Fibroblast of lung (primary cell): ENCODE results near the gene MCM5. TPM values are rescaled to one million over a fixed set of nuclear protein-coding genes. Genes with fewer than 3 reads are reported as not detected.

Source experiments
- DNase-seq, 2 donors: peaks; one replicate each; pipeline versions ENCODE4 v3.0.0 to v3.0.0-alpha.2; 2010; ENCODE audit warnings: low read depth in 2 of 2
- H2AFZ ChIP-seq: 2 replicates; pipeline ENCODE4 v1.5.1; 2012; ENCODE audit warnings: low read length, control low read depth, inconsistent platforms
- H3K27ac ChIP-seq: 2 replicates; pipeline ENCODE4 v1.5.1; 2011; ENCODE audit warnings: low read length, control low read depth; ENCODE audit not compliant: insufficient read depth
- H3K27me3 ChIP-seq: 2 replicates; pipeline ENCODE4 v1.5.1; 2011; ENCODE audit warnings: mild to moderate bottlenecking, low read length; ENCODE audit not compliant: control insufficient read depth, insufficient read depth
- H3K36me3 ChIP-seq: 2 replicates; pipeline ENCODE4 v1.5.1; 2011; ENCODE audit warnings: low read length; ENCODE audit not compliant: control insufficient read depth, insufficient read depth
- H3K4me1 ChIP-seq: 2 replicates; pipeline ENCODE4 v1.5.1; 2011; ENCODE audit warnings: low read length; ENCODE audit not compliant: control insufficient read depth, insufficient read depth; ENCODE audit errors: extremely low read depth
- H3K4me2 ChIP-seq: 2 replicates; pipeline ENCODE4 v1.5.1; 2011; ENCODE audit warnings: low read length, control low read depth; ENCODE audit not compliant: insufficient read depth; ENCODE audit errors: extremely low read depth
- H3K4me3 ChIP-seq, 4 experiments: fragments of 200-600 bp in 1 of 4; sonication (generic) in 1 of 4; replicated peaks in 1 of 4; 2 replicates each; pipeline ENCODE4 v1.5.1; 2011 to 2016; ENCODE audit warnings: low read length in 4 of 4, low read depth in 3 of 4, mild to moderate bottlenecking in 3 of 4, control low read depth in 2 of 4, inconsistent platforms in 1 of 4, mixed read lengths in 1 of 4; ENCODE audit not compliant: insufficient read depth in 1 of 4; ENCODE audit errors: control extremely low read depth in 1 of 4
- H3K79me2 ChIP-seq: 2 replicates; pipeline ENCODE4 v1.5.1; 2012; ENCODE audit warnings: mild to moderate bottlenecking, low read length, inconsistent platforms; ENCODE audit not compliant: control insufficient read depth, insufficient read depth
- H3K9ac ChIP-seq: 2 replicates; pipeline ENCODE4 v1.5.1; 2011; ENCODE audit warnings: mild to moderate bottlenecking, low read length, control low read depth; ENCODE audit not compliant: insufficient read depth
- H3K9me3 ChIP-seq: 2 replicates; pipeline ENCODE4 v1.5.1; 2012; ENCODE audit warnings: low read depth, low read length; ENCODE audit not compliant: control insufficient read depth, insufficient read depth
- H4K20me1 ChIP-seq: 2 replicates; pipeline ENCODE4 v1.5.1; 2011; ENCODE audit warnings: low read length; ENCODE audit not compliant: control insufficient read depth, insufficient read depth; ENCODE audit errors: extremely low read depth
- CTCF ChIP-seq, 2 donors: IDR thresholded peaks in 1 of 2; conservative IDR thresholded peaks in 1 of 2; 1 replicate in 1 of 2; 2 replicates in 1 of 2; pipeline ENCODE4 v1.5.1; 2011 to 2012; ENCODE audit warnings: low read length in 2 of 2, control low read depth in 1 of 2, inconsistent platforms in 1 of 2, low read depth in 1 of 2, mild to moderate bottlenecking in 1 of 2
- EZH2 ChIP-seq: IDR thresholded peaks from 2 replicates; pipeline ENCODE4 v1.5.1; 2012; ENCODE audit warnings: low read length, control low read depth, mild to moderate bottlenecking; ENCODE audit errors: missing control alignments
- polyA plus RNA-seq, 2 donors: library from polyadenylated mRNA; depleted of rRNA in 1 of 2; stranded (reverse) in 1 of 2; unstranded in 1 of 2; fragments of >200 nt; gene quantifications; 2 replicates each; pipeline ENCODE4 v1.2.1, GENCODE V29; 2011 to 2012; ENCODE audit warnings: missing spikeins in 1 of 2
- total RNA-seq: library from RNA; depleted of rRNA; stranded (reverse); fragments of >200 nt; gene quantifications from 2 replicates; pipeline ENCODE4 v1.2.1, GENCODE V29; 2014

The MCM5 gene
- total and polyA plus RNA-seq, 2 donors (not counting 1 experiment from before 2014, with no cell fraction given) = 13.4 to 21.7 TPM

GRCh38 chr22:35451592-35451991, 51.7 kb downstream of the MCM5 start:
- no peaks in the 10 kb centered on the region for H3K79me2 ChIP-seq
- no peak for TF ChIP-seq CTCF (conservative IDR thresholded peaks at IDR 0.05 in 1 of 2, IDR thresholded peaks at IDR 0.05 in 1 of 2; ENCODE audit: low read depth in 1 of 2, low read length in 2 of 2)
- TF ChIP-seq EZH2 = no peak
- H3K4me2 ChIP-seq = no peak overlapping the region
- DNase-seq = no peak
- H2AFZ ChIP-seq = no peak overlapping the region
- H3K4me3 ChIP-seq = no peak overlapping the region
- peaks cover 9% of the 10 kb centered on the region for H3K27me3 ChIP-seq
- H3K36me3 ChIP-seq = no peaks in the 10 kb centered on the region
- no peak overlapping the region for H3K27ac ChIP-seq
- H4K20me1 ChIP-seq = no peaks in the 10 kb centered on the region
- no peaks in the 10 kb centered on the region for H3K9me3 ChIP-seq
- H3K9ac ChIP-seq = no peak overlapping the region
- H3K4me1 ChIP-seq = no peaks in the 10 kb centered on the region

GRCh38 chr22:35452351-35452781, 52.4 kb downstream of the MCM5 start:
- no peak overlapping the region for H3K4me2 ChIP-seq
- H3K79me2 ChIP-seq = no peaks in the 10 kb centered on the region
- no peaks in the 10 kb centered on the region for H4K20me1 ChIP-seq
- H2AFZ ChIP-seq = no peak overlapping the region
- H3K4me1 ChIP-seq = no peaks in the 10 kb centered on the region
- H3K36me3 ChIP-seq = no peaks in the 10 kb centered on the region
- H3K27ac ChIP-seq = no peak overlapping the region
- peaks cover 9% of the 10 kb centered on the region for H3K27me3 ChIP-seq
- H3K9ac ChIP-seq = no peak overlapping the region
- H3K4me3 ChIP-seq = no peak overlapping the region
- H3K9me3 ChIP-seq = no peaks in the 10 kb centered on the region
- TF ChIP-seq EZH2 (no peak), CTCF (conservative IDR thresholded peaks at IDR 0.05 in 1 of 2, IDR thresholded peaks at IDR 0.05 in 1 of 2; ENCODE audit: low read depth in 1 of 2, low read length in 2 of 2) (no peak)
- no peak for DNase-seq

- Histone ChIP-seq H3K4me3 (no peak overlapping the region), H4K20me1 (no peaks in the 10 kb centered on the region), H3K4me1 (no peaks in the 10 kb centered on the region), H3K36me3 (no peaks in the 10 kb centered on the region), H3K27me3 (peaks cover 9% of the 10 kb centered on the region), H3K79me2 (no peaks in the 10 kb centered on the region), H3K9ac (no peak overlapping the region), H3K4me2 (no peak overlapping the region), H3K9me3 (no peaks in the 10 kb centered on the region), H3K27ac (no peak overlapping the region), H2AFZ (no peak overlapping the region)
- DNase-seq = no peak
- no peak for TF ChIP-seq CTCF (conservative IDR thresholded peaks at IDR 0.05 in 1 of 2, IDR thresholded peaks at IDR 0.05 in 1 of 2; ENCODE audit: low read depth in 1 of 2, low read length in 2 of 2)
- no peak for TF ChIP-seq EZH2
These were observed 53.1 kb downstream of the MCM5 start for GRCh38 chr22:35452810-35453743.
